Osteocyte (in vitro differentiated cells): Measurements from ENCODE around the gene TRIM2. TPM values are rescaled to one million over a fixed set of nuclear protein-coding genes. Genes with fewer than 3 reads are reported as not detected.

Experiments used
- DNase-seq: peaks from one replicate; pipeline ENCODE4 v3.0.0; 2021; ENCODE audit warnings: mixed read lengths; ENCODE audit not compliant: unreplicated experiment; ENCODE audit errors: extremely low spot score
- H3K27ac Mint-ChIP-seq: one replicate; pipeline ENCODE4 v1.8.0; 2021; ENCODE audit warnings: mild to moderate bottlenecking, mixed read lengths; ENCODE audit not compliant: unreplicated experiment
- H3K27me3 Mint-ChIP-seq: one replicate; pipeline ENCODE4 v1.8.0; 2021; ENCODE audit warnings: mixed read lengths; ENCODE audit not compliant: unreplicated experiment
- H3K36me3 Mint-ChIP-seq: one replicate; pipeline ENCODE4 v1.8.0; 2021; ENCODE audit warnings: mixed read lengths; ENCODE audit not compliant: unreplicated experiment
- H3K4me1 Mint-ChIP-seq: one replicate; pipeline ENCODE4 v1.8.0; 2021; ENCODE audit warnings: mixed read lengths; ENCODE audit not compliant: unreplicated experiment
- H3K4me3 Mint-ChIP-seq: one replicate; pipeline ENCODE4 v1.8.0; 2021; ENCODE audit warnings: mild to moderate bottlenecking, moderate library complexity, mixed read lengths; ENCODE audit not compliant: unreplicated experiment
- H3K9me3 Mint-ChIP-seq: one replicate; pipeline ENCODE4 v1.8.0; 2021; ENCODE audit warnings: mixed read lengths; ENCODE audit not compliant: unreplicated experiment
- CTCF ChIP-seq: fragments of 200-600 bp; sonication (generic); IDR thresholded peaks from 2 replicates; pipeline ENCODE4 v1.5.0; 2021; ENCODE audit warnings: antibody characterized with exemption, mild to moderate bottlenecking, moderate library complexity
- total RNA-seq: library from RNA; stranded (reverse); gene quantifications from 2 replicates; pipeline ENCODE4 v1.2.1, GENCODE V29; 2021

The TRIM2 gene
- total RNA-seq, 1 donor from 2014 or later, result 34.0 TPM

GRCh38 chr4:153345012-153345981 is 141.1 kb downstream of the TRIM2 start:
- Mint-ChIP-seq H3K36me3 (no peaks in the 10 kb centered on the region), H3K27me3 (no peaks in the 10 kb centered on the region)
- no peak for TF ChIP-seq CTCF

GRCh38 chr4:153346031-153346430 is 141.8 kb downstream of the TRIM2 start:
- H3K27ac Mint-ChIP-seq, result no peak overlapping the region
- DNase-seq, result no peak
- no peak for TF ChIP-seq CTCF
- no peaks in the 10 kb centered on the region for H3K27me3 Mint-ChIP-seq
- no peaks in the 10 kb centered on the region for H3K36me3 Mint-ChIP-seq
- peaks cover 18% of the 10 kb centered on the region for H3K4me1 Mint-ChIP-seq
- peak overlapping the region; percentile 90 for H3K4me3 Mint-ChIP-seq
- H3K9me3 Mint-ChIP-seq, result no peaks in the 10 kb centered on the region

More at GRCh38 chr4:153345012-153345981, 141.1 kb downstream of the TRIM2 start:
- peak; percentile 75 for DNase-seq
- Mint-ChIP-seq H3K4me3 (peak overlapping the region; percentile 90), H3K9me3 (no peaks in the 10 kb centered on the region), H3K4me1 (peaks cover 18% of the 10 kb centered on the region), H3K27ac (peak overlapping the region; percentile 55)

GRCh38 chr4:153346563-153346962 is 142.3 kb downstream of the TRIM2 start:
- no peak overlapping the region for H3K4me3 Mint-ChIP-seq
- DNase-seq, result peak; percentile 25
- H3K27me3 Mint-ChIP-seq, result no peaks in the 10 kb centered on the region
- H3K27ac Mint-ChIP-seq, result no peak overlapping the region
- no peaks in the 10 kb centered on the region for H3K36me3 Mint-ChIP-seq
- peak; percentile 37 for TF ChIP-seq CTCF
- no peaks in the 10 kb centered on the region for H3K9me3 Mint-ChIP-seq
- H3K4me1 Mint-ChIP-seq, result peaks cover 18% of the 10 kb centered on the region

GRCh38 chr4:153347117-153347516 is 142.9 kb downstream of the TRIM2 start:
- Mint-ChIP-seq H3K9me3 (no peaks in the 10 kb centered on the region), H3K4me3 (no peak overlapping the region), H3K36me3 (no peaks in the 10 kb centered on the region), H3K4me1 (peaks cover 18% of the 10 kb centered on the region), H3K27me3 (no peaks in the 10 kb centered on the region), H3K27ac (no peak overlapping the region)
- DNase-seq, result no peak
- TF ChIP-seq CTCF, result no peak

GRCh38 chr4:153348006-153348405 is 143.8 kb downstream of the TRIM2 start:
- no peaks in the 10 kb centered on the region for H3K27me3 Mint-ChIP-seq
- H3K36me3 Mint-ChIP-seq, result no peaks in the 10 kb centered on the region
- H3K9me3 Mint-ChIP-seq, result no peaks in the 10 kb centered on the region
- H3K4me3 Mint-ChIP-seq, result no peak overlapping the region
- no peak for TF ChIP-seq CTCF
- DNase-seq, result no peak
- H3K27ac Mint-ChIP-seq, result no peak overlapping the region
- H3K4me1 Mint-ChIP-seq, result peaks cover 18% of the 10 kb centered on the region
